Pons (tissue), 1 donor: Measurements from ENCODE around the gene NKG7.

Experiments used
- DNase-seq: peaks from one replicate; pipeline ENCODE4 v3.0.0-alpha.2; 2016; ENCODE audit warnings: low spot score

Gene NKG7

DNA sequence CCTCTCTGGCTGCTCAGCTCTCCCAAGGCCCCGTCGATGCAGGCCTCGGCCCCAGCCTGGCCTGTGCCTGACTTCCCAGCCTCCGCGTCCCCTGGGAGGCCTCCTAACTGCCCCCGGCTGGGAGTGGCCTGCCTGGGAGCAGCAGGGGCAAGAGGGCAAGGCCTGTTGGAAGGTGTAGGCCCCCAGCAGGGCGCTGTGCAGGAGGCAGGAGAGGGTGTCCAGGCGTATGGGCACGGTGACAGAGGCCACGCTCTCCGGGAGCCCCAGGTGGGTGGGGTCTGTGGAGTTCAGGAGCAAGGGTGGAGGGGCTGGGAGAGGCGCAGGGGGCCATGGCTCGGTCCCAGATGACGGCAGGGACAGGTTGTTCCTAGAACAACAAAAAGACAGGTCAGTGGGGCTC is 16.7 kb upstream of the NKG7 start:
- no peak for DNase-seq

DNA sequence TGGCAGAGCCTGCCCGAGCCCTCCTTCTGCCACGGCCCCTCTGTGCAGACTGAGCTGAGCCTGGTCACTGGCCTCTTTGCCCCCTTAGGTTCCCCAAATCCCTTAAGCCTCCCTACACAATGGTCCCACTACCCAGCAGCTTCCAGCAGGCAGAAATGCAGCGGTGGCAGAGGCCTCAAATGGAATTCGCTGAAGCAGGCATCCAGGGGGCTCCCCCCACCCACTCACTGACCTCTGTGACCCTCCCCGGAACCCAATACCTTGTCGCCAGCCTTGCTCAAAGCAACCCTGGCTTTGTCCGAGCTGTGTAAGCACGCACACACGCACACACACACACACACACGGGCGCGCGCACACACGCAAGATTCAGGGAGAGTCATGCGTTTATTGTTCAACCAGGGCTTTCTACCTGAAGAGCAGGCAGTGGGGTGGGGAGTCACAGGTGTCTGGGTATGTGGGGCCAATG is 15.5 kb upstream of the NKG7 start, which contains the start of gene LIM2:
Gene LIM2, minus strand, starts transcription at position 51 of the 466 bp plus-strand sequence. CDS start 531 bp downstream, outside the sequence.
- DNase-seq = no peak

DNA sequence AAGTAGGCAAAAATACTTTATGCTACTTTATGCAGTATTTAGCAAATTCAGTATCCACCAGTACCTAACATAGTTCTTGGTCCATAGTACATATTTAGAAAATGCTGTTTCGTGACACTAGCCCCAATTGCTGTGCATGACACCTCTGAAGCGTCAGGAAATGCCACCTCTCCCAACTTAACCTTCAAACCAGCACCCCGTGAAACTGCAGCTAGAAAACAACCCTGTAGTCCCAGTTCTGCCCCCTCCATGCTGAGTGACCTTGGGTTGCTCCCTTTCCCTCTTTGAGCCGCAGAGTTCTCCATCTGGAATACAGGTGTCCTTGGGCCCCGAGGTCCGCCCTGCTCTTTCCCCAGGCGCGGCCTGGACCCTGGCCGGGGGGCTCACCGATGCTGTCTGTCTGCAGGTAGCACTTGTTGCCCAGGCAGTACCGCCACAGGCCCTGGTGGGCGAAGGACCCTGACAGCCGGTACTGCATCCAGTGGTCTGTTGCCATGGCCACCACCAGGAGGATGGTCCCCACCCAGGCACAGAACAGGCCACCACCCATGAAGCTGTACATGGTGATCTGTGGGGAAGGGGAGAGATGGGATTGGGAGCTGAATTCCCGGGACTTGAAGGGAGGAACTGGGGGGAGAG is 14.5 kb upstream of the NKG7 start:
- DNase-seq = no peak

DNA sequence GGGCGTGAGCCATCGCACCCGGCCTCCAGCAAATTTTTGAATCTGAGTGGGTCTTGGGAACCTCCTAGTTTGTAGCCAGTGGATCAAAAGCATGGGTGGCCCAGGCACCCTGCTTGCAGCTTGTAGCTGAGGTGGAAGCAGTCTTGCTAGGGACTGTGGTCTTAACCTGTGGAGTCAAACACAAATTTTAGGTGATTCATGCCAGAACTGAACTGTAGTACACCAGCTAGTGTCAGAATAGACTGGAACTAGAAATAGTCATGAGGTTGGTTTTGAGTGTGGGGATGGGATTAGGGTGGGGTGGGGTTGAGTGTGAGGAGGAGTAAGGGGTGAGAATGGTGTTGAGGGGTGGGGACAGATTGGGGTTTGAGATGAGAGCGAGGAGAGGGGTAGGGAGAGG is 9.6 kb upstream of the NKG7 start:
- DNase-seq = no peak

DNA sequence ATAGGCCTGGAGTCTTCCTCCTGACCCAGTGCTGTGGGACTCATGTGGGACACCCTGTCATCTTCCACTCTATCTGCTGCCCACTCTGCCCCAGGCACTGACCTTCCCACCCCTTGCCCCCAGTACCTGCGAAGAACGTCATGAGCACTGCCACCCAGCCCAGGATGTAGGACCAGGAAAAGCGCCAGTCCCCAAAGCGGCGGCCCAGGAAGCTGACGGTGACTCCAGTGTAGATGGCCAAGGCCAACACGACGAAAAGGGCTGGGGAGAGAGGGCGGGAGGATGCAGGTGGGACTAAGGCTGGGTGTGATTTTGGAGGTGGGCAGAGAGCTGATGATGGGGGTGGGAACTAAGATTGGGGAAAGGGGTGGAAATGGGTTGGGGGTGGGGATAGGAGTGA is 7.9 kb upstream of the NKG7 start:
- DNase-seq = no peak

DNA sequence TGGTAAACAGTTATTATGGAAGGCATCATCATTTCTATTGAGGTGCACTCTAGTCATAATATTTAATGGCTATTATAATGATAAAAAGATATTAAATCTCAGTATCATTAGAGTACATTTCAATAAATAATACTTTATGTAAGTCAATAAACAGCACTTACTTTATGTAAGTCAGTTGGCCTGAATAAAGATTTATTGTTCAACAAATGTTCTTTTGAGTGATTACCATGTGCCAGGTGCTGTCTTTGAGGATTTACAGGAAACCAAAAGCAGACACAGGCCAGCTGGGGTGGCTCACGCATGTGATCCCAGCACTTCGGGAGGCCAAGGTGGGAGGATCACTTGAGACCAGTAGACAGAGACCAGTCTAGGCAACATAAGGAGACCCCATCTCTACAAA is 5.0 kb upstream of the NKG7 start:
- no peak for DNase-seq

DNA sequence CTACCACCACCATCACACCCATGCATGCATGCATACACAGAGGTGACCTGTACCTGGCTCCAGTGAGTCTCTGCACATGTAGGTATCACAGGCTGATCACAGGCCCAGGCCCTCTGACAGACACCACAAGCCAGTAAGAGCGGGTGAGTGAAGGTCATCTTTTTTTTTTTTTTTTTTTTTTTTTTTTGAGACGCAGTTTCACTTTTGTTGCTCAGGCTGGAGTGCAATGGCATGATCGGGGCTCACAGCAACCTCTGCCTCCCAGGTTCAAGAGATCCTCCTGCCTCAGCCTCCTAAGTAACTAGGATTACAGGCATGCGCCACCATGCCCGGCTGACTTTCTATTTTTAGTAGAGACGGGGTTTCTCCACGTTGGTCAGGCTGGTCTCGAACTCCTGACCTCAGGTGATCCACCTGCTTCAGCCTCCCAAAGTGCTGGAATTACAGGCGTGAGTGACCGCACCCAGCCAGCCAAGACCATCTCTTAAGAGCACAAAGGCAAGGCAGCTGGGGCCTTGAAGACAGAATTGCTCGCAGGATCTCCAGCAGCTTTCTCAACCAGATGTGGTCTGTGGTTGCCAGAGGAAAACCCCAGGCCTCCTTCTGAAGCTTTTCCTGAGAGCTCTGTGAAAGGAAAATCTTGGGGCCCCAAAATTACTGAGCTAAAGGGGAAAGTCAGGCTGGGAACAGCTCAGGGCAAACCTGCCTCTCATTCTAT is 3.2 kb upstream of the NKG7 start:
- DNase-seq = no peak

DNA sequence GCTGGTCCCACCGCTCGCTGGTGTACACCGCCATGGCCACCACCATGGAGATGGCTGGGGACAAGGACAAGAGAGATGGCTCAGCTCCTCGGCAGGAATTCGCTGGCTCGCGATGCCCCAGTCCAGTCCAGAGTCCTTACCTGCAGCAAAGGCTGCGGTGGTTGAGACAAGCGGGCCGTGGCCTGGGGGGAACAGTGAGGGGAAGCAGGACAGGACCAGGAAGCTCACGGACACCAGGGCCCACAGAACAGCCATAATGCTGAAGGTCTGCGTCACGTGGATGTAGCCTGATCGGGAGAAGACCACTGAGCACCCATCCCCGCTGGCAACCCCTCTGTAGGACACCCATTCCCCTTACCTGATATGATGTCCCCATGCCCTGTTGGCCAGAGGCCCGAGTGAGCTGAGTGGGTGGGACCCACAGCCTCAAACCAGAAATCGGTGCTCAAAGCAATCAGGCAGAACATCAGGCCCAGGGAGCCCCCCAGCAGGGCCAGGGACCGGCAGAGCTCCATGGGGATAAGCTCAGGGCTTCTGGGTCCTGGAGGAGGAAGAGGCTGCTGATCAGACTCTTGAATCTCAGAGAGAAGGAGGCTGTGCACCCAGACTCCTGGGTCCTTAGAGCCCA is 319 bp downstream of the NKG7 start:
- no peak for DNase-seq

DNA sequence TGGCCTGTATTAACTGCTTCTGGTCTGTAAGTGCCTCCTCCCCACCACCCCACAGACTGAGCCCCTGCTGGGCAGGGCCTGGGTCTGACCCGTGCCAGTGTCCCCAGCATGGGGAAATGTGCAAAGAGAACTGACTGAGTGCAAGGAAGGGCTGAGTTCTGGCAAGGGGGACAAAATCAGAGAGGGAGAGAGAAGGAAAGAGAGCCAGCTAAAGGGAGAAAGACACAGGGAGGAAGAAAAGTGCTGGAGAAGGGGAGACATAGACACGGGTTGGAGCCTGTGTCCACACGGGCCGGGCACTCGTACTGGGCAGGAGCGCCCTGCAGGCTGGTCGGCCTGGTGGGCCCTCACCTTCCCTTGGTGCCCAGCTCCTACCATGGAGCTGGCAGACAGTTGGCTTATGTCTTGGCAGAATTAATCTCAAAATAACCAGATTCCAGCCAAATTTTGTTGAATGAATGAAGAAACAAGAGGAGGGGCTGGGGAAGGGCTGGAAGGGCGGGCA is 1.2 kb downstream of the NKG7 start:
- no peak for DNase-seq

DNA sequence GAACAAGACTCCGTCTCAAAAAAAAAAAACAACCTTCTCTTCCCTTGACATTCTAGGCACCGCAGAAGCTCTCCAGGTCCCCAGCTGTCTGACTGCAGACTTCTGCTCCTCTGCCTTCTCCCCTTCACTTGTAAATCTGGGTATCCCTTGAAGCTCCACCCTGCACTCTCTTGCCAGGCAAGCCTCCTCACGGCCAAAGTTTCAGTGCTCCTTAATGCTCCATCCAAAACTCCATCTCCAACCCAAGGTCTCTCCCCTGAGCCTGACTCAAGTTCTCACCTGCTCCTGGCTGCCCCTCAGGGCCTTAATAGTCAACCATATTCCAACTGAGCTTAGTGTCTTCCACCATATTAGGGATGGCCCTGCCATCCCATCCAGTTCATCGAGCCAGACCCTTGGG is 2.2 kb downstream of the NKG7 start:
- DNase-seq = no peak

DNA sequence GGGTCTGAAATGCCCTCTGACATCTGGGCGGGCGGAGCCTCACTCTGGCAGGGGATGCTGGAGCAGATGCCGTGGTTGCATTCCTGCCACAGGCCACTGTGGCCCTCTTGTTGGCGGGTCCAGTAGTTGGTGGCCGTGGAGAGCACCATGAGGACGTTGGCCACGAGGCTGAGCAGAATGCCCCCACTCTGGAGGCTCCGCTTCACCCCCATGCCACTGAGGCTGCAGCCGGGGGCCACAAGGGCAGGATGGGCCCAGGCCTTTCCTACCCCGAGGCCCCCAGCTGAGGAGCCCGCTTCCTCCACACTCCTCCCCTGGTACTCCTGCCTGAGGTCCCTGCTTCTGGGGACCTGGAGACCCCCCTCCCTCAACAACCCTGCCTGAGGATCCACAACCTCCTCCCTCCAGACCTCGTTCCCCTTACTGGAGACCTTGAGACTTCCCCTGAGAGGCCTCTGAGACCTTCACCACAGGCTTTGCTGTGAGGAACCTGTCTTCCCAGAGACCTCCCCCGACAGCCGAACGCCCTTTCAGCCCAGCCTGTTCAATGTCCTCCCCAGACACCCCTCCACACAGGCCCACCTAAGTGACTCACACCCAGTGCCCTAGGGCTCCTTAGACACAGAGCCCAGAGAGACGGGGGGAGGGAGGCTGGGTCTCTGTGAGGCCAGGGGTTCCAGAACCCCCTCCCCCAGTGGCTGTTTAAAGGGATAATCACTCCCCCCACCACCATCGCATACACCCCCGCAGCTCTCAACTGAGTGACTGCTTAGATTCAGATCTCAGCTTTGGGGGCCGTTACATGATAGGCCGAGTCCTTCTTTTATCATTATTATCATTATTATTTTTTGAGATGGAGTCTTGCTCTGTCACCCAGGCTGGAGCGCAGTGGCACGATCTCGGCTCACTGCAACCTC is 3.8 kb downstream of the NKG7 start, which contains the start of gene CLDND2:
Gene CLDND2, minus strand, starts transcription at position 638 of the 917 bp plus-strand sequence. Its CDS starts 426 bp downstream, at position 212.
- no peak for DNase-seq

DNA sequence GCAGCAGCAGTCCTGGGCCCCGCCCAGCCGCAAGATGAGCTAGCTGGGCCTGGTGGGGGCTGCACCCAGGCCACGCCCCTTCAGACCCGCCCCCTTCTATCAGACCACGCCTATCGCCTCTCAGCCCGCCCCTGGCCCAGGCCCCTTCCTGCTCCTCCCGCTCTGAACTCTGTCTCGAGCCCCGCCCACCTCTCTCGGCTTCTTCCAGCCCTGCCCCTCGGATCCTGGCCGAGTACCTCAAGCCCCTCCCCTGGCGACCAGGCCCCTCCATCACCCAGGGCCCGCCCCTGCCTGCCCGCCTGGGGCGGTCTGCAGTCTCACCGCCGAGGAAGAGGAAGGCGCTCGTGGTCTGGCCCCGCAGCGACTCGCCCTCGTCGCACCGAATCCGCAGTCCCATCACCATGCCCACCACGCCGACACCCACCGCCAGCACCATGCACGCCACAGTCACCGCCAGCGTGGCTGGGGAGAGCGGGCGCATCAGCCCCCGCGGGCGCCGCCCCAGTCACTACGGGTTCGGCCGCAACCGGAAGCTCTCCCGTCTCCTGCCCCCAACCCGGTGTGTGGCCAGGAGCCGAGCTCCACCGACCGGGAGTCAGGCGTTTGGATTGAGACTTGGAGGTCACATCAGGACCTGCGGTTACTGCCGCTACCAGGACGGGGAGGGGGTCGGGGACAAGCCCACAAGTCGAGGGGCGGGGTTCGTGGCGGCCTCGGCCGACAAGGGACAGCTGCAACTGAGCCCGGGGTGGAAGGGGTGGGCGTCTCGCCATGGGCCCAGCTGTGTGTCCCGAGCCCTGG is 4.7 kb downstream of the NKG7 start:
- peak; percentile 98 for DNase-seq

DNA sequence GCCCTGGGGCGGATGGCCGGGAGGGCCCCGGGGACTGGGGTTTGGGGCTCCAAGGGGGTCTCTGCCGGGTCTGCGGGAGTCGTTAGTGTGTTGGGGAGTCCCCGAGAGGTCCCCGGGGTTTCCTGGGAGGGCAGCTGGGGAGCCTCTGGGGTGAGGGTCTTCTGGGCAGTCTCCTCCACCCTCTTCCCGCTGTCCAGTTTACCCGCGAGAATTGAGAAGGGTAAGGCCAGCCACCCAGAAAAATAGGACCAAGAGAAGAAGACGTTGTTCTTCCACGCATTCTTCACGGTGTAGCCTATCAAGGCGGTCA is 5.2 kb downstream of the NKG7 start:
- no peak for DNase-seq

DNA sequence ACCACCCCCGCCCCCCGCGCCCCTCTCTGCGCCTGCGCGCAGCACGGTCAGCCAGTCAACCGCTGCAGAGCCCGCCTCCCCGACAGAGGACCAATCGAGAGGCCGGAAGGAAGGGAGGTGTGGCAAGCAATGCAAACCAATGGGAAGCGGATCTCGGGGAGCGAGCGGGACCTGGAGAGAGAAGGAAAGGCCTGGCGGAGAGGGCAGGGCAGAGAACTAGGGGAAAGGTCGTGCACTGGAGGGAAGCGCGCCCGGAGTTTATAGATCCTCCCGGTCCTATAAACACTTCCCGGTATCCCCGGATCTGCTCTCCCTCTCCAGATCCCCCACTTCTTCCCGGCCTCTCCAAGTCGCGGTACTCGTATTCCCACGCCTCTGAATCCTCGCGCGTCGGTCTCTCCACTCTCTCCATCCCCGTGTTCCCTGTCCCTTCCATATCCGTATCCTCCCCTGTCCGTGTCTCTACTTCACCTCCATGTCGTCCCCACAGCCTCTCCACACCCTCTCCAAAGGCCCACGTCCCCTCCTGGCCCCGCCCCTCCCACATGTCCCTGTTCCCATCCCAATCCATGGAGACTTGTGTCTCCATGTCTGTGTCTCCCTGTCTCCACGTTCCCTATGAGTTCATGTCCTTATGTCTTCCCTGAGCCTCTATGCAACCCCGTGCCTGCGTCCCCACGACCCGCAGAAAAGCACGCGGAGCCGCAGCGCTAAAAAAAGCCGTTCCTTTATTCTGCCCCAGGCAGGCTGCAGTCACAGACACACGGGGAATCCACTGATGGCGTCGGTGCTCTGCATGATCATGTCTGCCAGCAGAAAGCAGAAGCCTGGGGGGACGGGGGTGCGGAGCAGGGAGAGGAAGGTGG is 5.8 kb downstream of the NKG7 start:
- DNase-seq = peak; percentile 99

DNA sequence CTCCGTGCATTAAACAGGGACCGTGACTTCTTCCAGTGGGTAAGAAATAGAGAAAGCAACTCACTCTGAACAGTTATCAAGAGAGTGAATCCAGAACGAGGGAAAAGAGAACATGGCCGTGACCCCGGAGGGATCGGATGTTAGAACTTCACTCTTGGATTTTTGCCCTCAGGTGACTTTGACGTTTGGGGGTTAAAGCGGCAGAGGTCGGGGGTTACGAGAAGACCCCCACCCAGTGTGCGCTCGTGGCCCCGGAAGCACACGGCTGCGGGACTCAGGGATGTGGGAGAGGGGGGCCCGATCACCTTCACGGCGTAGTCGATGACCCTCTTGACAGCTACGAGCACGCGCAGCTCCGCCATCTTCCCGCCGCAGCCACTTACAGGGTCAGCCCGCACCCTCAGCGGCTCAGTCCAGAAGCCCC is 6.5 kb downstream of the NKG7 start, which contains the start of gene ETFB:
Gene ETFB, minus strand, starts transcription at position 424 of the 424 bp plus-strand sequence. Its CDS starts 62 bp downstream, at position 362.
- DNase-seq = peak; percentile 58

DNA sequence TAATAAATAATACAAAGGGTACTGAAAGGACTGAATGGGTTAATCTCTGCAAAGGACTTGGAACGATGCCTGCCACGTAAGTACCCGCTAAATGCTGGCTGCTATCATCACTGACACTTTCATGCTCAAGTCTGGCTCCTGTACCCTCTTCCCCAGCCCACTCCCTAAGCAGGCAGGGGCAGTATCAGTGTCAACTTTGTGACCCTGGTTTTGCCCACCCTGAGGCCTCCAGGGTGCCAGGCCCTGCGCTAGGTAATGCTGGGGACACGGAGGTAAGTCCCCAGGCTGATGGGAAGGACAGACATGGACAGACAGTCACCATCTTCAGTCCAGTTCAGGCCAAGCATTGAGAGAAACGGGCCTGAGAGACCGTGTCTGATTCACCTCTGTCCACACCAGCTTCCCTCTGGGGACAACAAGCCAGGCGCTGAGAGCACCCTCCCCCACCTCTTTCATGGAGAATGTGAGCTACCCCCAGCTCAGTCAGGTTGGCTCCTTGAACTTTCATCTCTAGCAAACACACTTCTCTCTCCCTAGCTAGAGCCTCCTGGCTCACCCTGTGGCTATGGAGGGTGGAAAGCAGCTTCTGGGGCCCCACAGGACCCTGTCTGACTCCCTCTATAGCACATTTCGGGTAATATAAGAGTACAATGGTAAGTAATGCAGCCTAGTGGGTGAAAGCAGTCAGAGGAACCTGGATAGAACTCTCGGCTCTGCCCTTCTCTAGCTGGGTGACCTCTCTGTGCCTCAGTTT is 7.1 kb downstream of the NKG7 start:
- DNase-seq = peak; percentile 65

DNA sequence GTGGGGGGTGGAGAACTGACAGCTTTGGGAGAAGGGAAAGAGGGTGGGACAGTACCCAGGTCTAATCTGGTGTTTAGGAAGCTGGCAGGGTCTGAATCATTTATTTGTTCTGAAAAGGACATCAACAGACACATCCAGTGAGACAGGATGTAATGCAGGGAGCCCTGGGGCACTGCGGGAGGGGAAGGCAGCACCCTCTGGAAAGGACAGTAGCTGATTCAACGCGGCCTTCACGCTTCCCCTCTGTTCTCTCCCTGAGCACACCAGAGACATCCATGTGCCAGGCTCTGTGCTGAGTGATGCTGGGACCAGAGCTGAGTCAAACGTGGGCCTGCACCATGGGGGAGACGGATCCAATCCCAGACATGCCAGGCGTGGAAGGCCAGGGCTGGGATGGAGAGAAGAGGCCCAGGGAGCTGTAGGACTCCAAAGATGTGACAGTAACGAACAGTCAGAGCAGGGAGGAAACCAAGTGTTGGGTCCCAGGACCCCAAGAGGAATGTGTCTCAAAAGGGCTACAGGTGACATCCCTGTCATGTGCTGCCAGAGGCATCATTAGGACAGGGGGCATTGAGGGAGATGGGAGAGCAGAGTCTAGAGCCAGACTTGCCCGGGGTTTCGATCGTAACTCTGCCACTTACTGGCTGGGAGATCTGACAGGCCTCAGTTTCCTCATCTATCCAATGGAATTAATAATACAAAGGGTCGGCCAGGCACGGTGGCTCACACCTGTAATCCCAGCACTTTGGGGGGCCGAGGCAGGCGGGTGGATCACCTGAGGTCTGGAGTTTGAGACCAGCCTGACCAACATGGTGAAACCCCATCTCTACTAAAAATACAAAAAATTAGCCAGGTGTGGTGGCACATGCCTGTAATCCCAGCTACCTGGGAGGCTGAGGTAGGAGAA is 8.0 kb downstream of the NKG7 start:
- peak; percentile 72 for DNase-seq

DNA sequence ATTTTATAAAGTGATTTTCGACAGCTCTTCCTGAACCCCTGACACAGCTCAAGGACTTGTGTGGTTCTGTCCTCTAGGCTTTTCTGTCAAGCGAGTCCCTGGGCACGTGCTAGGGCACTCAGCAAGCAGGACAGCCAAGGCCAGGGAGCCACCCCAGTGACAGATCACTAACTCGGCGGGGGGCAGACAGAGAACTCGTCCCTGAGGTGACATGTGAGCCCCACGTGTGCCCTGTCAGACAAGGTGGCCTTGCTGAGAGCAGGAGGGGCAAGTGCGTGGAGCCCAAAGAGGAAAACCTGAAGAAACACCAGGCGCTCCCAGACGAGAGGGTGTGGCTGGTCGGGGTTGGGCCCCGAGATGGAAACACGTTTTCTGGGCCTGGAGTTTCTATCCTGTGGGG is 11.2 kb downstream of the NKG7 start:
- no peak for DNase-seq
